Stimulated activated naive B cell treated with anti-CD40 and anti-IgM and Interleukin-4, amounts not matched to agents 10 μg/mL and 1 μg/mL and 100 μg/mL, for 72 hours (primary cell): ENCODE results near the gene USP2.
"Not testable (repeated sequence)": the region's sequence is repeated elsewhere in the genome, so short reads cannot be mapped to it uniquely, and the experiment has no call there.

Source experiments
- ATAC-seq, 2 donors: fragments of 150-1000 bp; cut with Tn5 transposase; replicated peaks; 2 replicates each; pipeline ENCODE4 v1.10.0; 2021; ENCODE audit warnings: moderate library complexity in 1 of 2
- DNase-seq: peaks from one replicate; pipeline ENCODE4 v3.0.0; 2021
- H3K27ac Mint-ChIP-seq: one replicate; pipeline ENCODE4 v1.8.0; 2022; ENCODE audit warnings: mild to moderate bottlenecking, mixed read lengths
- H3K27me3 Mint-ChIP-seq, 2 donors: one replicate each; pipeline ENCODE4 v1.8.0; 2022; ENCODE audit warnings: mixed read lengths in 2 of 2
- H3K36me3 Mint-ChIP-seq, 2 donors: one replicate each; pipeline ENCODE4 v1.8.0; 2022; ENCODE audit warnings: mixed read lengths in 2 of 2, mild to moderate bottlenecking in 1 of 2
- H3K4me1 Mint-ChIP-seq, 2 donors: one replicate each; pipeline ENCODE4 v1.8.0; 2022; ENCODE audit warnings: mixed read lengths in 2 of 2, mild to moderate bottlenecking in 1 of 2
- H3K4me3 Mint-ChIP-seq, 2 donors: one replicate each; pipeline ENCODE4 v1.8.0; 2022; ENCODE audit warnings: mild to moderate bottlenecking in 2 of 2, mixed read lengths in 2 of 2, moderate library complexity in 1 of 2
- H3K9me3 Mint-ChIP-seq, 2 donors: one replicate each; pipeline ENCODE4 v1.8.0; 2022; ENCODE audit warnings: mixed read lengths in 2 of 2, mild to moderate bottlenecking in 1 of 2

USP2 gene

GRCh38 chr11:119400860-119401259 is 19.4 kb upstream of the USP2 start:
- Mint-ChIP-seq H3K9me3 (peaks cover 15 to 29% of the 10 kb centered on the region in 2 donors), H3K4me1 (no peaks in the 10 kb centered on the region), H3K4me3 (no peak overlapping the region), H3K36me3 (peaks cover 3 to 4% of the 10 kb centered on the region in 2 donors), H3K27me3 (peaks cover 35 to 42% of the 10 kb centered on the region in 2 donors), H3K27ac (no peak overlapping the region)
- no peak for ATAC-seq
- DNase-seq = no peak

GRCh38 chr11:119397740-119398139 is 16.2 kb upstream of the USP2 start:
- Mint-ChIP-seq H3K27ac (no peak overlapping the region), H3K27me3 (peaks cover 52 to 59% of the 10 kb centered on the region in 2 donors), H3K9me3 (peaks cover 15 to 29% of the 10 kb centered on the region in 2 donors), H3K4me3 (no peak overlapping the region), H3K36me3 (peaks cover 3 to 4% of the 10 kb centered on the region in 2 donors), H3K4me1 (no peaks in the 10 kb centered on the region)
- ATAC-seq (no peak), DNase-seq (no peak)

- Mint-ChIP-seq H3K27me3 (peaks cover 49 to 60% of the 10 kb centered on the region in 2 donors), H3K4me1 (no peaks in the 10 kb centered on the region), H3K4me3 (no peak overlapping the region), H3K36me3 (peaks cover 3 to 4% of the 10 kb centered on the region in 2 donors), H3K27ac (no peak overlapping the region), H3K9me3 (peaks cover 15 to 29% of the 10 kb centered on the region in 2 donors)
- DNase-seq (no peak), ATAC-seq (no peak)
These were observed 15.3 kb upstream of the USP2 start for GRCh38 chr11:119396835-119397234.

GRCh38 chr11:119391275-119391674 is 9.8 kb upstream of the USP2 start:
- H3K4me3 Mint-ChIP-seq = no peak overlapping the region
- ATAC-seq = no peak
- peaks cover 28 to 33% of the 10 kb centered on the region in 2 donors for H3K27me3 Mint-ChIP-seq
- no peaks in the 10 kb centered on the region for H3K9me3 Mint-ChIP-seq
- H3K27ac Mint-ChIP-seq = no peak overlapping the region
- H3K4me1 Mint-ChIP-seq = no peaks in the 10 kb centered on the region
- DNase-seq = no peak
- no peaks in the 10 kb centered on the region for H3K36me3 Mint-ChIP-seq

GRCh38 chr11:119389611-119390254 is 8.2 kb upstream of the USP2 start:
- H3K9me3 Mint-ChIP-seq = no peaks in the 10 kb centered on the region
- DNase-seq = no peak
- H3K27ac Mint-ChIP-seq = no peak overlapping the region
- H3K4me3 Mint-ChIP-seq = no peak overlapping the region
- no peaks in the 10 kb centered on the region for H3K36me3 Mint-ChIP-seq
- ATAC-seq = peak in 1 of 2 donors; percentile 39
- H3K27me3 Mint-ChIP-seq = peaks cover 19 to 25% of the 10 kb centered on the region in 2 donors
- no peaks in the 10 kb centered on the region for H3K4me1 Mint-ChIP-seq

GRCh38 chr11:119388103-119388502 is 6.6 kb upstream of the USP2 start:
- DNase-seq (no peak), ATAC-seq (no peak)
- peaks cover 12% of the 10 kb centered on the region in 2 donors for H3K27me3 Mint-ChIP-seq
- H3K4me3 Mint-ChIP-seq = no peak overlapping the region
- H3K36me3 Mint-ChIP-seq = no peaks in the 10 kb centered on the region
- H3K27ac Mint-ChIP-seq = no peak overlapping the region
- no peaks in the 10 kb centered on the region for H3K4me1 Mint-ChIP-seq
- no peaks in the 10 kb centered on the region for H3K9me3 Mint-ChIP-seq

GRCh38 chr11:119384332-119384731 is 2.8 kb upstream of the USP2 start:
- Mint-ChIP-seq H3K27me3 (peaks cover 0 to 6% of the 10 kb centered on the region in 2 donors), H3K4me1 (peaks cover 0 to 8% of the 10 kb centered on the region in 2 donors), H3K9me3 (no peaks in the 10 kb centered on the region), H3K36me3 (no peaks in the 10 kb centered on the region), H3K4me3 (no peak overlapping the region), H3K27ac (no peak overlapping the region)
- no peak for ATAC-seq
- no peak for DNase-seq

- ATAC-seq, H3K4me3 Mint-ChIP-seq, H3K27ac Mint-ChIP-seq, H3K4me1 Mint-ChIP-seq, H3K36me3 Mint-ChIP-seq, DNase-seq, H3K27me3 Mint-ChIP-seq, H3K9me3 Mint-ChIP-seq: not testable (repeated sequence)
These were observed 1.0 kb upstream of the USP2 start for GRCh38 chr11:119382513-119382912.

- DNase-seq = no peak
- ATAC-seq = no peak
- Mint-ChIP-seq H3K36me3 (no peaks in the 10 kb centered on the region), H3K4me1 (peaks cover 0 to 8% of the 10 kb centered on the region in 2 donors), H3K9me3 (no peaks in the 10 kb centered on the region), H3K4me3 (no peak overlapping the region), H3K27me3 (peaks cover 0 to 6% of the 10 kb centered on the region in 2 donors), H3K27ac (no peak overlapping the region)
These were observed 611 bp upstream of the USP2 start for GRCh38 chr11:119382101-119382500.

- ATAC-seq (no peak), DNase-seq (no peak)
- Mint-ChIP-seq H3K9me3 (no peaks in the 10 kb centered on the region), H3K27ac (no peak overlapping the region), H3K36me3 (no peaks in the 10 kb centered on the region), H3K27me3 (peaks cover 0 to 6% of the 10 kb centered on the region in 2 donors), H3K4me1 (peaks cover 0 to 8% of the 10 kb centered on the region in 2 donors), H3K4me3 (no peak overlapping the region)
These were observed 686 bp downstream of the USP2 start for GRCh38 chr11:119380827-119381180.

- no peak for ATAC-seq
- Mint-ChIP-seq H3K36me3 (no peaks in the 10 kb centered on the region), H3K4me3 (no peak overlapping the region), H3K9me3 (no peaks in the 10 kb centered on the region), H3K27ac (no peak overlapping the region), H3K27me3 (peaks cover 0 to 6% of the 10 kb centered on the region in 2 donors), H3K4me1 (peaks cover 0 to 8% of the 10 kb centered on the region in 2 donors)
- no peak for DNase-seq
These were observed 1.2 kb downstream of the USP2 start for GRCh38 chr11:119380160-119380826.

- Mint-ChIP-seq H3K36me3 (no peaks in the 10 kb centered on the region), H3K9me3 (no peaks in the 10 kb centered on the region), H3K27me3 (peaks cover 0 to 6% of the 10 kb centered on the region in 2 donors), H3K4me1 (peaks cover 0 to 8% of the 10 kb centered on the region in 2 donors), H3K4me3 (no peak overlapping the region), H3K27ac (peak overlapping the region; percentile 40)
- DNase-seq (no peak), ATAC-seq (no peak)
These were observed 2.5 kb downstream of the USP2 start for GRCh38 chr11:119378851-119379465.

- Mint-ChIP-seq H3K27ac (no peak overlapping the region), H3K27me3 (peaks cover 0 to 6% of the 10 kb centered on the region in 2 donors), H3K4me1 (peaks cover 0 to 8% of the 10 kb centered on the region in 2 donors), H3K9me3 (no peaks in the 10 kb centered on the region), H3K4me3 (no peak overlapping the region), H3K36me3 (no peaks in the 10 kb centered on the region)
- DNase-seq (no peak), ATAC-seq (no peak)
These were observed 3.4 kb downstream of the USP2 start for GRCh38 chr11:119377961-119378667.

- Mint-ChIP-seq H3K27ac (no peak overlapping the region), H3K4me1 (peaks cover 0 to 8% of the 10 kb centered on the region in 2 donors), H3K9me3 (no peaks in the 10 kb centered on the region), H3K27me3 (peaks cover 1 to 6% of the 10 kb centered on the region in 2 donors), H3K4me3 (no peak overlapping the region), H3K36me3 (no peaks in the 10 kb centered on the region)
- ATAC-seq (no peak), DNase-seq (no peak)
These were observed 4.2 kb downstream of the USP2 start for GRCh38 chr11:119377112-119377901.
